NCI-H2171 (cell line): ENCODE measurements around the gene AFF3.
"Not testable (repeated sequence)": the region's sequence is repeated elsewhere in the genome, so short reads cannot be mapped to it uniquely, and the experiment has no call there.

Experiments used
- DNase-seq: peaks from one replicate; lab custom pipeline; 2025; lab: John Stamatoyannopoulos, UW

The AFF3 gene

GRCh38 chr2:100148883-100149282, 6.5 kb upstream of the AFF3 start:
- no peak for DNase-seq

DNA sequence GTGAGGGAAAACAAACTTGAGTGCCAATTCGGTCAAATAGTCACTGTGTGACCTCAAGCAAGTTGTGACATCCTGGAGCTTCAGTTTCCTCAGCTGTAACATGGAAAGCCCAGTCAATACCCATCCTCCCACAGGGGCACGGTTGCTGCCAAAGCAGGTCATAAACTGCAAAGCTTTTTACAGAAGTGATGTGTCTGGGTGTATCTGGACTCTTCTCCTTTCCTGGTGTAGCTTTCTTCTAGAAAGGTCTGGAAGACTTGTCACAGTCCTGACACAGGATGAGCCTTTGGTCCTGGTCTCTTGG, 4.2 kb upstream of the AFF3 start:
- no peak for DNase-seq

- no peak for DNase-seq
Measured at GRCh38 chr2:100145893-100146656, 3.7 kb upstream of the AFF3 start.

DNA sequence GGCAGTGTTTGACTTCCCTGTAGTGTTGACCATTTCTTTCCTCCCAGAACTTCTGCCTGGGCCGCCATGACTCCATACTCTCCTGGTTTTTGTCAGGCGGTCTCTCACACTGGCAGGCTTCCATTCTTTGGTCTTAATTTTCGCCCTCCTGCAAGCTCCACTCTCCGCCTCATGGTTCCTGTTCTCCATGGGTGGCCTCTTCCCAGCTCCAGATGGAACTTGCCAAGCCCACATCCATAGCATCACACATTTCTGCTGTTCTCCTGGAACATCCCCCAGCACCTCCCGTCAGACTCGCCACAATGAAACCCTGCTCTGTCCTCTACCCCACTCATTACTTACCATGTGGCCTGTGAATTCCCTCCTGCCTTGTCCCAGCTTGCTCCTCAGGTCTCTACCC, 896 bp upstream of the AFF3 start:
- DNase-seq, result no peak

DNA sequence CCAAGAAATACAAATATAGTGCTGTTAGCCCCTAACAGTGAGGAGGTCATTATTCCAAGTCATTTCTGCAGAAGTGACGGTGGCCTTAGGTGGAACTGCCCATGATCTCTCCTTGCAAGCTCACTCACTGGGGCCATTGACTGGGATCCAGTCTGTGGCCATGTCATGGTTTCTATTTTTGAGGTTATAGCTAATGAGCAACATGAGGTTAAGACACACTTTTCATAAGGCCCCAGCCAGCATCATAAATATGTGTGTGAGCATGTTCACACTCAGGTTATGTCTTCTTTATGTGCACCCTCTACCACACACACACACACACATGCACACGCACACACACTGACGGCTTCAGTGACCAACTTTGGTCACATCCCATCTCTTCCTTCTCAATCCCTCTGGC, 484 bp downstream of the AFF3 start:
- no peak for DNase-seq

- no peak for DNase-seq
Measured at GRCh38 chr2:100140582-100140981, 1.8 kb downstream of the AFF3 start.

GRCh38 chr2:100137866-100138570, 4.4 kb downstream of the AFF3 start:
- no peak for DNase-seq

GRCh38 chr2:100137318-100137717, 5.1 kb downstream of the AFF3 start:
- DNase-seq, result no peak

DNA sequence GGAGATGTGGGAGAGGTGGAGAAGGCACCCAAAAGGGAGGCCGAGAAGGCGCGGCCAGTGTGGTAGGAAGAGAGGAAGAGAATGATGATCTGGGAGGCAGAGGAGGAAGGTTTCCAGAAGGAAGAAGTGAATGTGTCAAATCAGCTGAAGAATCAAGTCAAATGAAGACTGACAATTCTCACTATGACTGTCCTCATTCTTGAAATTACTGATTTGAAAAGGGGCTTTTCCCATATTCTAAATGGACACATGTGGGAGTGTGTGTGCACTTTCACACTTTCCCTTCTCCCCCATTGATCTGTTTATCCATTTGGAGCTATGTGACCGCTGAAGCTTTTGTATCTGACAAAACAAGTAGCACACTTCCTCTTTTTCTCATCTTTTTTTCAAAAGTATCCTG, 6.1 kb downstream of the AFF3 start:
- DNase-seq, result no peak

DNA sequence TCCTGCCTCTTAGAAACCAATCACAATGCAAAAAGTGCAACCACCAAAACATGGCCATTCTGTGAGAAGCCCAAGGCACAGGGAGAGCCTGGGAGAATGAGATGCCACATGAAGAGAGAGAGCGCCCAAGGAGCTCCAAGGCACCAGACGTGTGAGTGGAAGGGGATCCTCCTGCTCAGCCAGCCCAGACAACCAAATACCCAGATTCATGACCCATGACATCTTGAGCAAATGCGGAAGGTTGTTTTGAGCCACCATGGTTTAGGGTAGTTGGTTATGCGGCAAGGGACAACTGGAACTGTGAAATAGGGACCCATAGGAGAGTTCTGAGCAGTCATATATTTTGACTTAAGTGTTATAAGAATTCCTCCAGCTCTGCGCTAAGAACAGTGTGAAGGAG, 7.0 kb downstream of the AFF3 start:
- no peak for DNase-seq

- no peak for DNase-seq
Measured at GRCh38 chr2:100130595-100131391, 11.6 kb downstream of the AFF3 start.

DNA sequence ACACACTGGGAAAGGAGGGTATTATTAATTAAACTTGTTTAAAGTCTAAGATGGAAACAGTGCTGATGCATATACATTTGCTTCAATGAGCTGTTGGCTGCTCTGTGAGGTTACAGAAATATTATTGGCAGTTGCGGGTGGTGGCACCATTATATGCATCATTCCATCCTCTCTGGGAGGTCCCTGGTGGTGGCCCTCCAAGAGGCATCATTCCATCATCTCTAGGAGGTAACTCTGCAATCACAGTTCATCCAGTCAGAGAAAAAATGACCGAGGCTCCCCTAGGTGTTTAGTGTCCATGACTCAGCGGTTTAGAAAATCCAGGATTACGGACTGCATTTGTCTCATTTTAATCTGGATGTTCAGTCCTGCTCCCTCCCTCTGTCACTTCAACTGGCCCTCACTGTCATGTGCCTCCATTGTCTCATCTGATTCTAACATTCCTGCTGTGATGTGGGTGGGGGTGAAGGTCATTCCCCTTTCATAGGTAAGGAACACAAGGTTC, 15.4 kb downstream of the AFF3 start:
- no peak for DNase-seq

DNA sequence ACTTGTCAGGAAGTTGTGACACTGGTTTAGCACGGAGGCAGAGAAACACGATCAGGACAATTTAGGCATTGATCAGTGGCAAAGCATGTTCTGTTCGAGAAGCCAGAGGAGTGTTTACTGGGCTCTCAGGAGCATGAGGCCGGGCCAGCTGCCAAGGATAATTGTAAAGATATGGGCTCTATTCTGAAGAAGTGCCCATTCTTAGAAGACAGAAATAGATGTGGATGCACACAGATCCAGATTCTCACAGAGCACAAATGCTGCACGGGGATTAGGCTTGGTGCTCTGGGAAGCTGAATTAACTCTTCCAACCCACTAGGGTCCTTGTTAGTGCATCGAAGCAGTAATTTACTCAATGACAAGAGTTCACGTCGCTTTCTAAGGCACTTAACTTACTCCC, 16.2 kb downstream of the AFF3 start:
- DNase-seq, result no peak

DNA sequence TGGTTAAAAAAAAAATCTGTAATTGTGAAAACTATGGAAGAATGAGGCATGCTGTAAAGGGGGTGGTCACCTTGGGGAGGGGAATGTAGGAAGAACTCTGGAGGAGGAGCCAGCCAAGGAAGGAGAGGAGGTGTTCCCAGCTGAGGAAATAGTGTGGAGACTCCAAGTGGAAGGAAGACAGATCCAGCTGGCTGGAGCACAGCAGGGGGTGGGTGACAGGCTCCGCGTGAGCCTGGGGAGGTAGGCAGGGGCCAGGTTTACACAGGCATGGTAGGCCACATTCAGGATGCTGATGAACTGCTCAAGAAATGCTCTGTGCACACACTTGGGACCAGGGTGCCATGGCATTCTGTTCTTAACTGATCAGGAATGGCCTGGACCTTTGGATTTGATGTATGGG, 16.8 kb downstream of the AFF3 start:
- DNase-seq, result no peak

DNA sequence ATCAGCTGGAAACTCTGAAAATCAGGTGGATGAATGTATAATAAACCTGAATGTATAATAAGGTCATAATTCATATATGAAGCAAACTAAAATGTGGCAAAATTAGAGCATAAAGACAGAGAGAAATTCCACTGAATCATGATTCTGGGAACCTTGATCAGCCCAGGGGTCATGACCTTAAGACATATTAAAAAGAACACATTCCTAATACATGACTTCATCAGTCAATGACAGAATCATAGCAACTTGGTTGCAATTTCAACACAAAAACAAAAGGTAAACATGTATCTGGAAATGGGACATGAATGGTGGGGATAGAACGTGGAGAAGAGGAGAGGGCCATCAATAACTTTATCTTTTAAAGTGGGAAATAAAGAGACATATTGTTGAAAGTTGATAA, 17.6 kb downstream of the AFF3 start:
- DNase-seq, result no peak

- no peak for DNase-seq
Measured at GRCh38 chr2:100121124-100121718, 21.2 kb downstream of the AFF3 start.

GRCh38 chr2:100119235-100119634, 23.2 kb downstream of the AFF3 start:
- no peak for DNase-seq

GRCh38 chr2:100113990-100114433, 28.4 kb downstream of the AFF3 start:
- no peak for DNase-seq

- DNase-seq, result no peak
Measured at GRCh38 chr2:100110614-100111000, 31.8 kb downstream of the AFF3 start.

DNA sequence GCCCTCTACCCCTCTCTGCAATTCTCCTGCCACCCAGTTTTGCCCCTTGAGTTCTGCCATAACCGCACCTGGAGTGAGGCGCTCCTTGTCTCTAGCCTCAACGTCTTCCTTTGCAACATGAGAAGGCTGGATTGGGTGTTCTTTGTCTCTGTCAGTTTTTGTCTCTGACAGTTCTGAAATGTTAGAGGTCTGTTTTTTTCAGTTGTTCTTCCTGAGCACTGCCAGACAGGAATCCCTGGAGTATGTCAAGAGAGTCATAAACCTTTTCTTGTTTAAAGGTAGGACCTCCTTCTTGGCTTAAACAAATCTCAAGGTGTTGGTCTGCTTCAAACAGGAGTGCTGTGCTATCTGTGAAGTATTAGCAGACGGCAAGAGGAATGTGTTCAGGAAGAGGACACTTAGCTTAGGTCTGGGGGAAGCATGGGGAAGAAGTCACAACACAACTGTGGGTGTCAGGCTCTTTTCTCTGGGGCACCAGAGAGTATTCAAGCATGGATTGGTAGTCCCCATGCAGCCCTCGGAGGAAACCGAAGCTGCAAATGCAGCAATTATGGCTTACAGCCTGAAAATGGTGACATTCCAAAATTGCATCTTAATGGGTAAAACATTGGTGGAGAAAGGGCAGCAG, 32.3 kb downstream of the AFF3 start:
- no peak for DNase-seq

- DNase-seq, result not testable (repeated sequence)
Measured at GRCh38 chr2:100108648-100109020, 33.8 kb downstream of the AFF3 start.
